Measurements from ENCODE around the gene TET3.

The TET3 gene

GRCh38 chr2:73999881-74000597 lies 15.3 kb downstream of the TET3 start:
- peak; percentile 65 for DNase-seq (ENCODE audit: low read depth)
- no peak overlapping the region for H3K4me3 ChIP-seq (ENCODE audit: low read depth, low read length)
- no peak for TF ChIP-seq CTCF (conservative IDR thresholded peaks at IDR 0.05; ENCODE audit: low read depth, low read length)

- DNase-seq (ENCODE audit: low read depth): no peak
- no peak overlapping the region for H3K4me3 ChIP-seq (ENCODE audit: low read depth, low read length)
- TF ChIP-seq CTCF (conservative IDR thresholded peaks at IDR 0.05; ENCODE audit: low read depth, low read length): no peak
Measured at GRCh38 chr2:74000666-74001065, 16.0 kb downstream of the TET3 start.

- TF ChIP-seq CTCF (conservative IDR thresholded peaks at IDR 0.05; ENCODE audit: low read depth, low read length): no peak
- no peak overlapping the region for H3K4me3 ChIP-seq (ENCODE audit: low read depth, low read length)
- no peak for DNase-seq (ENCODE audit: low read depth)
Measured at GRCh38 chr2:74001121-74001520, 16.4 kb downstream of the TET3 start.

GRCh38 chr2:74001781-74002504 lies 17.2 kb downstream of the TET3 start:
- TF ChIP-seq CTCF (conservative IDR thresholded peaks at IDR 0.05; ENCODE audit: low read depth, low read length): no peak
- H3K4me3 ChIP-seq (ENCODE audit: low read depth, low read length): peak overlapping the region; percentile 68
- DNase-seq (ENCODE audit: low read depth): no peak

GRCh38 chr2:74002505-74003421 lies 18.1 kb downstream of the TET3 start:
- DNase-seq (ENCODE audit: low read depth): peak; percentile 85
- peak overlapping the region; percentile 68 for H3K4me3 ChIP-seq (ENCODE audit: low read depth, low read length)
- TF ChIP-seq CTCF (conservative IDR thresholded peaks at IDR 0.05; ENCODE audit: low read depth, low read length): no peak

GRCh38 chr2:74003494-74004211 lies 18.9 kb downstream of the TET3 start:
- peak; percentile 49 for DNase-seq (ENCODE audit: low read depth)
- no peak for TF ChIP-seq CTCF (conservative IDR thresholded peaks at IDR 0.05; ENCODE audit: low read depth, low read length)
- H3K4me3 ChIP-seq (ENCODE audit: low read depth, low read length): peak overlapping the region; percentile 68
